ENCODE data around the gene CCDC152.

Gene CCDC152

DNA sequence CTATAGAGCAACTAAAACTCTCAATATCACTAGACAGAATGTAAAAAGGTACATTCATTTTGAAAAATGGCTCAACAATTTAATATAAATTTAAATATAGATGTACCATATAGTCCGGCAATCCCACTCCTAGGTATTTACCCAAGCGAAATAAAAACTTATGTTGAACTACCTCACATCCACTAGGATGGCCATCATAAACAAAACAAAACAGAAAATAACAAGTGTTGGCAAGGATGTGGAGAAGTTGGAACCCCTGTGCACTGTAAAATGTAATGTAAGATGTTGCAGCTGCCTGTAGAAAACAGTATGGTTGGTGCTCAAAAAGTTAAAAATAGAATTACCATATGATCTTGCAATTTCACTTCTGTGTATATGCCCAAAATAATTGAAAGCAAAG, 91.9 kb downstream of the CCDC152 start:
- no peak overlapping the region for H3K4me3 ChIP-seq (replicated peaks; ENCODE audit: low read depth, low read length)
- DNase-seq (ENCODE audit: extremely low read depth, low read depth): no peak
- TF ChIP-seq, protein P1, sequence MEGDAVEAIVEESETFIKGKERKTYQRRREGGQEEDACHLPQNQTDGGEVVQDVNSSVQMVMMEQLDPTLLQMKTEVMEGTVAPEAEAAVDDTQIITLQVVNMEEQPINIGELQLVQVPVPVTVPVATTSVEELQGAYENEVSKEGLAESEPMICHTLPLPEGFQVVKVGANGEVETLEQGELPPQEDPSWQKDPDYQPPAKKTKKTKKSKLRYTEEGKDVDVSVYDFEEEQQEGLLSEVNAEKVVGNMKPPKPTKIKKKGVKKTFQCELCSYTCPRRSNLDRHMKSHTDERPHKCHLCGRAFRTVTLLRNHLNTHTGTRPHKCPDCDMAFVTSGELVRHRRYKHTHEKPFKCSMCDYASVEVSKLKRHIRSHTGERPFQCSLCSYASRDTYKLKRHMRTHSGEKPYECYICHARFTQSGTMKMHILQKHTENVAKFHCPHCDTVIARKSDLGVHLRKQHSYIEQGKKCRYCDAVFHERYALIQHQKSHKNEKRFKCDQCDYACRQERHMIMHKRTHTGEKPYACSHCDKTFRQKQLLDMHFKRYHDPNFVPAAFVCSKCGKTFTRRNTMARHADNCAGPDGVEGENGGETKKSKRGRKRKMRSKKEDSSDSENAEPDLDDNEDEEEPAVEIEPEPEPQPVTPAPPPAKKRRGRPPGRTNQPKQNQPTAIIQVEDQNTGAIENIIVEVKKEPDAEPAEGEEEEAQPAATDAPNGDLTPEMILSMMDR (IDR thresholded peaks at IDR 0.05; ENCODE audit: low read depth, low read length, missing control alignments): no peak

DNA sequence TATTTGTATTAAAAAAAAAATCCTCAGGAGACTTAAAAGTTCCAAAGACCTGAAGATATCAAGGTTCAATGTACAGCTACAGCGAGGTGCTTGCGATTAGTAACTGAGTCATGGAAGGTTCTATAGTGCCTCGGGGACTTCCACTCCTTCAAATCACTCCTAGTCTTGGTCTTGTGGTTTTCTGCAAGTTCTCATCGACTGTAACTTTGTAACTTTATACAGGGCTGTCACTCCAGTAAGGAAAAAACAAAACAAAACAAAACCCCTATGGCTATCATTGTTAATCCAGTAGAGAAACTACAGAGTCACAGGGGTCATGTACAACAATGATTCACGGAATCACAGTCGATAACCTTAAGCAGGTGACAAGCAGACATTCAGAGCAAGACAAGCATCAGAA, 94.9 kb downstream of the CCDC152 start:
- TF ChIP-seq, protein P1 (IDR thresholded peaks at IDR 0.05; ENCODE audit: low read depth, low read length, missing control alignments): no peak
- DNase-seq (ENCODE audit: extremely low read depth, low read depth): no peak
- H3K4me3 ChIP-seq (replicated peaks; ENCODE audit: low read depth, low read length): no peak overlapping the region

All from HFF-Myc (cell line).